Keratinocyte (primary cell): Measurements from ENCODE around the gene MAST1. TPM values are rescaled to one million over a fixed set of nuclear protein-coding genes. Genes with fewer than 3 reads are reported as not detected.

Experiments
- DNase-seq: peaks from one replicate; pipeline ENCODE4 v3.0.0-alpha.2; 2011; ENCODE audit warnings: low read depth, missing footprints, low spot score
- FAIRE-seq: peaks from 2 replicates; lab custom pipeline; 2011; peaks lifted over from hg19 to GRCh38; lab: Jason Lieb, UNC
- H2AFZ ChIP-seq: 2 replicates; pipeline ENCODE4 v1.6.0; 2012; ENCODE audit warnings: low read length, control low read depth, inconsistent platforms; ENCODE audit not compliant: control insufficient read depth
- H3K27ac ChIP-seq: 2 replicates; pipeline ENCODE4 v1.5.1; 2011; ENCODE audit warnings: low read length; ENCODE audit not compliant: control insufficient read depth, insufficient read depth
- H3K27me3 ChIP-seq: 3 replicates; pipeline ENCODE4 v1.6.0; 2011; ENCODE audit warnings: low read length; ENCODE audit not compliant: control insufficient read depth, insufficient read depth; ENCODE audit errors: extremely low read depth
- H3K36me3 ChIP-seq, 2 experiments: 2 replicates in 1 of 2; 3 replicates in 1 of 2; pipeline ENCODE4 v1.5.1; 2011; ENCODE audit warnings: low read length in 2 of 2, mild to moderate bottlenecking in 1 of 2; ENCODE audit not compliant: control insufficient read depth in 2 of 2, insufficient read depth in 2 of 2; ENCODE audit errors: extremely low read depth in 1 of 2
- H3K4me1 ChIP-seq: 3 replicates; pipeline ENCODE4 v1.5.1; 2011; ENCODE audit warnings: low read length; ENCODE audit not compliant: control insufficient read depth, insufficient read depth; ENCODE audit errors: extremely low read depth
- H3K4me2 ChIP-seq: 3 replicates; pipeline ENCODE4 v1.6.0; 2011; ENCODE audit warnings: low read depth, low read length; ENCODE audit not compliant: control insufficient read depth, insufficient read depth; ENCODE audit errors: extremely low read depth
- H3K4me3 ChIP-seq, 3 experiments: fragments of 200-600 bp in 1 of 3; sonication (generic) in 1 of 3; 2 replicates in 2 of 3; 3 replicates in 1 of 3; pipeline ENCODE4 v1.5.1; 2011 to 2016; ENCODE audit warnings: low read length in 3 of 3, mild to moderate bottlenecking in 3 of 3, control low read depth in 2 of 3, inconsistent platforms in 1 of 3, low read depth in 1 of 3, mixed read lengths in 1 of 3, mixed run types in 1 of 3, moderate library complexity in 1 of 3; ENCODE audit not compliant: control insufficient read depth in 2 of 3, insufficient read depth in 2 of 3; ENCODE audit errors: extremely low read depth in 1 of 3
- H3K79me2 ChIP-seq: 2 replicates; pipeline ENCODE4 v1.6.0; 2012; ENCODE audit warnings: low read length; ENCODE audit not compliant: control insufficient read depth, insufficient read depth
- H3K9ac ChIP-seq: 3 replicates; pipeline ENCODE4 v1.6.0; 2011; ENCODE audit warnings: low read length; ENCODE audit not compliant: control insufficient read depth, insufficient read depth; ENCODE audit errors: extremely low read depth
- H3K9me1 ChIP-seq: 3 replicates; pipeline ENCODE4 v1.6.0; 2011; ENCODE audit warnings: low read length; ENCODE audit not compliant: control insufficient read depth, insufficient read depth; ENCODE audit errors: extremely low read depth
- H3K9me3 ChIP-seq: 2 replicates; pipeline ENCODE4 v1.5.1; 2012; ENCODE audit warnings: low read depth, low read length; ENCODE audit not compliant: control insufficient read depth
- H4K20me1 ChIP-seq: 3 replicates; pipeline ENCODE4 v1.6.0; 2011; ENCODE audit warnings: low read length; ENCODE audit not compliant: control insufficient read depth, insufficient read depth; ENCODE audit errors: extremely low read depth
- EZH2 ChIP-seq: IDR thresholded peaks from one replicate; pipeline ENCODE4 v1.6.1; 2012; ENCODE audit warnings: inconsistent platforms, mild to moderate bottlenecking, low read length, moderate library complexity
- dilution Hi-C: fragments of 300-500 bp; cut with MboI; formaldehyde crosslinking; loops from one replicate; pipeline ENCODE4 v1.7.0; 2020; ENCODE audit warnings: low sequenced_read_pairs; ENCODE audit not compliant: extremely low pct_ligation_motif_present
- polyA plus RNA-seq, 5 experiments: library from polyadenylated mRNA; depleted of rRNA in 3 of 5; stranded (reverse) in 3 of 5; stranded (forward) in 1 of 5; unstranded in 1 of 5; fragments of >200 nt; gene quantifications; 1 replicate in 1 of 5; 2 replicates in 3 of 5; 3 replicates in 1 of 5; pipeline versions ENCODE4 v1.2.1 to v1.2.3, GENCODE V29; 2011 to 2012; ENCODE audit warnings: missing spikeins in 2 of 5, low read depth in 1 of 5, low replicate concordance in 1 of 5
- TF ChIP-seq, protein P1 (sequence below), 3 experiments: IDR thresholded peaks in 1 of 3; conservative IDR thresholded peaks in 1 of 3; optimal IDR thresholded peaks in 1 of 3; 2 replicates in 2 of 3; 3 replicates in 1 of 3; pipeline versions ENCODE3 to v1.5.1; 2011; ENCODE audit warnings: low read length in 3 of 3, mild to moderate bottlenecking in 3 of 3, moderate library complexity in 2 of 3, control low read depth in 1 of 3, inconsistent platforms in 1 of 3; ENCODE audit not compliant: insufficient read depth in 2 of 3; ENCODE audit errors: extremely low read depth in 1 of 3

MAST1 gene
- polyA plus RNA-seq, 1 donor (not counting 4 experiments of a cell fraction or from before 2014, with no cell fraction given), result 0.13 TPM

DNA sequence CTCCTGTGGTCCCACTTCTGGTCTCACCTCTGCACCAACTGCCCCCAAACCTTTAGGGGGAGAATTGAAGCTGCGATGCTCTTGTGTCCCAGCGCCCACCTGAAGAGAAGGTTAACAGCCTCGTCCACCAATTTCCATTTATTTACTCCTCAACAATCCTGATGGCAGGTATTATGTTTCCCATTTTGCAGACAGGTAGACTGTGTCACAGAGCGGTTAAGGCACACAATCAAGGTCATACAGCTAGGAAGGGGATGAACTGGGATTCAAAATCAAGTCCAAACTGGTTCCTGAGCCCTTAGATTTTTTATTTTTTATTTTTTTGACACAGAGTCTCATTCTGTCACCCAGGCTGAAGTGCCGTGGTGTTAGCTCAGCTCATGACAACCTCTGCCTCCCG lies 36.8 kb downstream of the MAST1 start:
- no peaks in the 10 kb centered on the region for H3K27me3 ChIP-seq
- FAIRE-seq, result no peak
- dilution Hi-C loops, result no loop called here
- H3K9me3 ChIP-seq, result no peaks in the 10 kb centered on the region
- peaks cover 9% of the 10 kb centered on the region for H3K4me1 ChIP-seq
- TF ChIP-seq, protein P1, sequence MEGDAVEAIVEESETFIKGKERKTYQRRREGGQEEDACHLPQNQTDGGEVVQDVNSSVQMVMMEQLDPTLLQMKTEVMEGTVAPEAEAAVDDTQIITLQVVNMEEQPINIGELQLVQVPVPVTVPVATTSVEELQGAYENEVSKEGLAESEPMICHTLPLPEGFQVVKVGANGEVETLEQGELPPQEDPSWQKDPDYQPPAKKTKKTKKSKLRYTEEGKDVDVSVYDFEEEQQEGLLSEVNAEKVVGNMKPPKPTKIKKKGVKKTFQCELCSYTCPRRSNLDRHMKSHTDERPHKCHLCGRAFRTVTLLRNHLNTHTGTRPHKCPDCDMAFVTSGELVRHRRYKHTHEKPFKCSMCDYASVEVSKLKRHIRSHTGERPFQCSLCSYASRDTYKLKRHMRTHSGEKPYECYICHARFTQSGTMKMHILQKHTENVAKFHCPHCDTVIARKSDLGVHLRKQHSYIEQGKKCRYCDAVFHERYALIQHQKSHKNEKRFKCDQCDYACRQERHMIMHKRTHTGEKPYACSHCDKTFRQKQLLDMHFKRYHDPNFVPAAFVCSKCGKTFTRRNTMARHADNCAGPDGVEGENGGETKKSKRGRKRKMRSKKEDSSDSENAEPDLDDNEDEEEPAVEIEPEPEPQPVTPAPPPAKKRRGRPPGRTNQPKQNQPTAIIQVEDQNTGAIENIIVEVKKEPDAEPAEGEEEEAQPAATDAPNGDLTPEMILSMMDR (optimal IDR thresholded peaks at IDR 0.05 in 1 of 3, IDR thresholded peaks at IDR 0.05 in 1 of 3, conservative IDR thresholded peaks at IDR 0.05 in 1 of 3; ENCODE audit: extremely low read depth in 1 of 3, insufficient read depth in 2 of 3, low read length in 3 of 3), result no peak
- no peak for TF ChIP-seq EZH2
- H3K79me2 ChIP-seq, result no peaks in the 10 kb centered on the region
- no peak overlapping the region for H3K27ac ChIP-seq
- no peaks in the 10 kb centered on the region for H3K9me1 ChIP-seq
- H3K9ac ChIP-seq, result no peak overlapping the region
- H4K20me1 ChIP-seq, result no peaks in the 10 kb centered on the region
- DNase-seq, result no peak
- H3K4me2 ChIP-seq, result no peak overlapping the region
- no peak overlapping the region for H3K4me3 ChIP-seq
- peaks cover 4 to 5% of the 10 kb centered on the region in 2 experiments for H3K36me3 ChIP-seq
- no peak overlapping the region for H2AFZ ChIP-seq

DNA sequence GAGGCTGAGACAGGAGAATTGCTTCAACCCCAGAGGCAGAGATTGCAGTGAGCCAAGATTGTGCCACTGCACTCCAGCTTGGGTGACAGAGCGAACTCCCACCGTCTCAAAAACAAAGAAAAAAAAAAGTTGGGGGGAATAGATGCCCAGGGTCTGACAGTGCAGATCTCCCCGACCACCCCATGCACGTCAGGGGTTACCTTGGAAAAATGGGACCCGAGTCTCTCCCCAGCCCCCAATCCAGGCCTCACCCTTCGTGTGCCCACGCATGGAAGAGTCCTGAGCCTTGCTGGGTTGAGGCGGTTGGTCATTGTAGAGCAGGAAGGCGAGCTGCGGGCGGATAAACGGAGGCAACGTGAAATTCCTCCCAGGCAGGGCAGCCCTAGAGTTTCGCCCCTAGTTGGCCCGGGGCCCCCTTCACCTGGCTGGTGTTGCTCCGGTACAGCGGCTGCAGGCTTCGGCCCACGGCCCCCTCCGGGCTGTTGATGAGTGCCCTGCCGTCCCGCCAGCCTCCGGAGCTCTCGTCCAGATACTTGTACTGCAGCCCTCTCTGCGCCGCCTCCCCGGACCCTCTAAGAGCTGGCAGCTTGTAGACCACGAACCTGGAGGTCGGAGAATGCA lies 42.3 kb downstream of the MAST1 start:
- FAIRE-seq, result no peak
- peak overlapping the region; percentile 92 for H2AFZ ChIP-seq

More for the DNA sequence above, 42.3 kb downstream of the MAST1 start:
- Histone ChIP-seq H3K79me2 (no peaks in the 10 kb centered on the region), H3K9ac (peak overlapping the region; percentile 90), H3K27me3 (no peaks in the 10 kb centered on the region), H3K4me2 (peak overlapping the region; percentile 83), H3K4me1 (peaks cover 6% of the 10 kb centered on the region), H3K36me3 (peaks cover 4 to 5% of the 10 kb centered on the region in 2 experiments), H4K20me1 (no peaks in the 10 kb centered on the region), H3K9me1 (no peaks in the 10 kb centered on the region), H3K9me3 (peaks cover 10% of the 10 kb centered on the region), H3K4me3 (peak overlapping the region; percentile 80 to 97 (median 89)), H3K27ac (peak overlapping the region; percentile 82)
- TF ChIP-seq, protein P1 (optimal IDR thresholded peaks at IDR 0.05 in 1 of 3, IDR thresholded peaks at IDR 0.05 in 1 of 3, conservative IDR thresholded peaks at IDR 0.05 in 1 of 3; ENCODE audit: extremely low read depth in 1 of 3, insufficient read depth in 2 of 3, low read length in 3 of 3), result no peak
- no peak for TF ChIP-seq EZH2
- no peak for DNase-seq
- dilution Hi-C loops, result no loop called here
